CD4-positive, alpha-beta T cell (primary cell): ENCODE measurements around the gene GOPC. TPM values are rescaled to one million over a fixed set of nuclear protein-coding genes. Genes with fewer than 3 reads are reported as not detected.

ENCODE experiments used
- ATAC-seq: fragments of 200-7000 bp; cut with Tn5 transposase; one replicate; pipeline ENCODE4 v1.10.0; 2022; ENCODE audit warnings: mild to moderate bottlenecking; ENCODE audit not compliant: poor library complexity
- CTCF ChIA-PET: fragments of 350-600 bp; sonication (Branson Sonifier 250); formaldehyde crosslinking; loops from one replicate; lab custom pipeline; 2021; ENCODE audit warnings: antibody characterized with exemption, inconsistent platforms; lab: Charles Lee
- POLR2A ChIA-PET: fragments of 350-600 bp; sonication (Branson Sonifier 250); formaldehyde crosslinking; loops from one replicate; lab custom pipeline; 2021; ENCODE audit warnings: antibody characterized with exemption, inconsistent platforms; lab: Charles Lee
- DNase-seq, 14 experiments: peaks; one replicate each; pipeline ENCODE4 v3.0.0-alpha.2; 2013 to 2020; ENCODE audit warnings: mixed read lengths in 2 of 14
- H3K27ac ChIP-seq, 2 donors: one replicate each; pipeline versions ENCODE4 v1.5.1 to v1.7.0; 2013; ENCODE audit warnings: low read length in 2 of 2, low read depth in 1 of 2, mild to moderate bottlenecking in 1 of 2
- H3K27me3 ChIP-seq, 2 experiments: 1 replicate in 1 of 2; 2 replicates in 1 of 2; pipeline versions ENCODE4 v1.6.1 to v1.7.0; 2013; ENCODE audit warnings: low read length in 2 of 2, control low read depth in 1 of 2, mild to moderate bottlenecking in 1 of 2, moderate library complexity in 1 of 2; ENCODE audit not compliant: insufficient read depth in 2 of 2, control insufficient read depth in 1 of 2
- H3K36me3 ChIP-seq: one replicate; pipeline ENCODE4 v1.6.1; 2013; ENCODE audit warnings: low read length, control low read depth; ENCODE audit not compliant: insufficient read depth
- H3K4me1 ChIP-seq: one replicate; pipeline ENCODE4 v1.6.1; 2013; ENCODE audit warnings: low read length, control low read depth; ENCODE audit not compliant: insufficient read depth
- H3K4me3 ChIP-seq: one replicate; pipeline ENCODE4 v1.5.1; 2013; ENCODE audit warnings: mild to moderate bottlenecking, low read length, moderate library complexity
- H3K9me3 ChIP-seq, 2 experiments: 1 replicate in 1 of 2; 2 replicates in 1 of 2; pipeline versions ENCODE4 v1.6.1 to v1.7.0; 2013; ENCODE audit warnings: low read length in 2 of 2, mild to moderate bottlenecking in 2 of 2, control low read depth in 1 of 2, moderate library complexity in 1 of 2; ENCODE audit not compliant: control insufficient read depth in 1 of 2, insufficient read depth in 1 of 2
- H3K27ac Mint-ChIP-seq: one replicate; pipeline ENCODE4 v1.8.0; 2020; ENCODE audit warnings: mixed read lengths
- H3K27me3 Mint-ChIP-seq: one replicate; pipeline ENCODE4 v1.8.0; 2021; ENCODE audit warnings: mixed read lengths
- H3K36me3 Mint-ChIP-seq: one replicate; pipeline ENCODE4 v1.8.0; 2021; ENCODE audit warnings: low read depth, mixed read lengths
- H3K4me1 Mint-ChIP-seq: one replicate; pipeline ENCODE4 v1.8.0; 2021; ENCODE audit warnings: low read depth, mixed read lengths
- H3K4me3 Mint-ChIP-seq: one replicate; pipeline ENCODE4 v1.8.0; 2020; ENCODE audit warnings: mild to moderate bottlenecking, mixed read lengths
- H3K9me3 Mint-ChIP-seq: one replicate; pipeline ENCODE4 v1.8.0; 2020; ENCODE audit warnings: mixed read lengths
- intact Hi-C, 2 experiments: fragments of 100-400 bp; cut with DNase I in 1 of 2; cut with micrococcal nuclease in 1 of 2; formaldehyde crosslinking; loops; one replicate each; pipeline versions ENCODE4 v1.15.1 to v1.9.0; 2023 to 2025; cut with DNase I, micrococcal nuclease
- total RNA-seq, 174 experiments: library from RNA in 2 of 174; stranded (reverse) in 2 of 174; gene quantifications; one replicate each; pipeline ENCODE4 v1.2.3 and lab custom pipeline; 2021 to 2026
- TF ChIP-seq, protein P1 (sequence below): fragments of 200-600 bp; IDR thresholded peaks from one replicate; pipeline ENCODE4 v1.8.0; 2022; ENCODE audit warnings: antibody characterized with exemption, mild to moderate bottlenecking

The GOPC gene
- total RNA-seq, 2 experiments from 2014 or later, result 9.7 to 10.8 TPM

DNA sequence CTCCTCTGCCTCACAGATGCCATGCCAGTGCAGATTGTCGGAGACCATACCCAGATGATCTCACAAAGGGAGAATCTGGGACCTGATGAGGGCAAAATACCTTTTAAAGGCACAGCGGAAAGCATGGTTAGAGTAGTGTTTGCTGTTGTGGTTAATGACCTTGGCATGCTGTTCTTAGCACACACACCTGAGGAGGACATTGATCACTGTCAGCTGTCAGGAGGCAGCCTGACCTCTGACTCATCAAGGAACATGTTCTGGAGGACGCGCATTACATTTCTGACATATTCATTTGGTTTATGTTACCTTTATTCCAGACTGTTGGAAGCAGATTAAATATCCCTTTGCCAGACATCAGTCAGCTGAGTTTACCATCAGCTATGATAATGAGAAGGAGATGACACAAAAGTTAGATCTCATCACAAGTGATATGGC is 57.1 kb downstream of the GOPC start:
- Histone ChIP-seq H3K27ac (no peak overlapping the region), H3K4me3 (no peak overlapping the region), H3K4me1 (peaks cover 28% of the 10 kb centered on the region), H3K27me3 (no peaks in the 10 kb centered on the region), H3K36me3 (no peaks in the 10 kb centered on the region), H3K9me3 (no peaks in the 10 kb centered on the region)
- Mint-ChIP-seq H3K4me1 (peaks cover 33% of the 10 kb centered on the region), H3K27me3 (no peaks in the 10 kb centered on the region), H3K36me3 (no peaks in the 10 kb centered on the region), H3K4me3 (no peak overlapping the region), H3K27ac (no peak overlapping the region), H3K9me3 (no peaks in the 10 kb centered on the region)
- ATAC-seq (no peak), DNase-seq (no peak)
- ChIA-PET CTCF (no interaction called here), POLR2A (interaction anchor here (1.3 kb wide), 1 partner anchor 57 kb away, joined by 5 read pairs; the partner anchor contains the start of gene GOPC)
- TF ChIP-seq, protein P1, sequence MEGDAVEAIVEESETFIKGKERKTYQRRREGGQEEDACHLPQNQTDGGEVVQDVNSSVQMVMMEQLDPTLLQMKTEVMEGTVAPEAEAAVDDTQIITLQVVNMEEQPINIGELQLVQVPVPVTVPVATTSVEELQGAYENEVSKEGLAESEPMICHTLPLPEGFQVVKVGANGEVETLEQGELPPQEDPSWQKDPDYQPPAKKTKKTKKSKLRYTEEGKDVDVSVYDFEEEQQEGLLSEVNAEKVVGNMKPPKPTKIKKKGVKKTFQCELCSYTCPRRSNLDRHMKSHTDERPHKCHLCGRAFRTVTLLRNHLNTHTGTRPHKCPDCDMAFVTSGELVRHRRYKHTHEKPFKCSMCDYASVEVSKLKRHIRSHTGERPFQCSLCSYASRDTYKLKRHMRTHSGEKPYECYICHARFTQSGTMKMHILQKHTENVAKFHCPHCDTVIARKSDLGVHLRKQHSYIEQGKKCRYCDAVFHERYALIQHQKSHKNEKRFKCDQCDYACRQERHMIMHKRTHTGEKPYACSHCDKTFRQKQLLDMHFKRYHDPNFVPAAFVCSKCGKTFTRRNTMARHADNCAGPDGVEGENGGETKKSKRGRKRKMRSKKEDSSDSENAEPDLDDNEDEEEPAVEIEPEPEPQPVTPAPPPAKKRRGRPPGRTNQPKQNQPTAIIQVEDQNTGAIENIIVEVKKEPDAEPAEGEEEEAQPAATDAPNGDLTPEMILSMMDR, result no peak
- intact Hi-C loops, result loop anchor here in 1 of 2 experiments (5.0 kb wide), 1 partner anchor 63 kb away; the partner anchor contains the start of gene DCBLD1

DNA sequence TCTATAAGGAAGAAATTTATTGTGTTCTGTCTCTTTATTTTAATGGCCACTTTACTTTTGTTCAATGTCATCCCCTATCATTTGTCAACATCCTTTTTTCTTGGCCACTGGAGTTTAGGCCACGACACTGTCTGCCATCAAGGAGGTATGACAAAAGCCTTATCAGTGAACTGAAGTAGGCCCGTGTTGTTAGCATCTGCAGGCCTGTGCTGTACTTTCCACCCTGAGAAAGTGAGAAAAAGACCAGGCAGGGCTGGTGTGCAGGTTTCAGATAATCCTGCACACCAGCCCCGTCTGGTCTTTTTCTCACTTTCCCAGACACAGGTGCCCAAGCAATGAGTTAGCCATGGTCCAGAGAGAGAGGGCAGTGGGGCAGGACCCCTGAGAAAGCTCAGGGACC is 57.6 kb downstream of the GOPC start:
- peaks cover 24% of the 10 kb centered on the region for H3K4me1 ChIP-seq
- POLR2A ChIA-PET, result no interaction called here
- H3K4me3 Mint-ChIP-seq, result no peak overlapping the region

DNA sequence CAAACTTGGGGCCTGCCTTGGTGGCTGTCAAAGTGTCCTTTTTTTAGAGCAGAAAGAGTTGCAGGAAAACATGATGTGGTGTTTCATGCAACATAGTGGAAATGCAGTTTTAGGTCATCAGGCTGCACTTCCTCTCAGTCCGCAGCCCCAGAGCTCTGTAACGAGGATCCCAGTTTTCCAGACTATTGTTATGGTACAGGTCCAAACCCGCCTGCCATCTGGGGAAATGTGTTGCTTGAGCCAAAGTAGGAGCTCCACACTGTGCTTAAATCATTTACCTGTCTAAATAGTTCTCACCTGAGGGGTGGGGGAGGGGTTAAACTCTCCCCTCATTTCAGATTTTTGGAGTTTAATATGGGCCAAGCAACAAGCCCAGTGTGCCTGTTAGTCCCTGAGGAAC is 59.8 kb downstream of the GOPC start:
- Histone ChIP-seq H3K4me1 (peaks cover 6% of the 10 kb centered on the region), H3K9me3 (no peaks in the 10 kb centered on the region), H3K36me3 (no peaks in the 10 kb centered on the region), H3K27ac (no peak overlapping the region), H3K4me3 (no peak overlapping the region), H3K27me3 (no peaks in the 10 kb centered on the region)
- ATAC-seq (no peak), DNase-seq (no peak)
- ChIA-PET CTCF (no interaction called here), POLR2A (no interaction called here)
- TF ChIP-seq, protein P1, result no peak
- intact Hi-C loops, result no loop called here
- Mint-ChIP-seq H3K4me3 (no peak overlapping the region), H3K27me3 (peaks cover 6% of the 10 kb centered on the region), H3K27ac (no peak overlapping the region), H3K4me1 (peaks cover 12% of the 10 kb centered on the region), H3K9me3 (no peaks in the 10 kb centered on the region), H3K36me3 (no peaks in the 10 kb centered on the region)

More for the DNA sequence above, 57.6 kb downstream of the GOPC start:
- intact Hi-C loops, result loop anchor here in 1 of 2 experiments (5.0 kb wide), 1 partner anchor 62 kb away; the partner anchor contains the start of gene DCBLD1
- Histone ChIP-seq H3K27ac (no peak overlapping the region), H3K9me3 (no peaks in the 10 kb centered on the region), H3K36me3 (no peaks in the 10 kb centered on the region), H3K4me3 (no peak overlapping the region), H3K27me3 (no peaks in the 10 kb centered on the region)
- CTCF ChIA-PET, result no interaction called here
- DNase-seq, result no peak
- Mint-ChIP-seq H3K27ac (no peak overlapping the region), H3K4me1 (peaks cover 29% of the 10 kb centered on the region), H3K36me3 (no peaks in the 10 kb centered on the region), H3K27me3 (no peaks in the 10 kb centered on the region), H3K9me3 (no peaks in the 10 kb centered on the region)
- ATAC-seq, result no peak
- TF ChIP-seq, protein P1, result no peak
